DOHH2 (cell line): Measurements from ENCODE around the gene ABHD10.
"Not testable (repeated sequence)": the region's sequence is repeated elsewhere in the genome, so short reads cannot be mapped to it uniquely, and the experiment has no call there.

Experiments
- H3F3A ChIP-seq: fragments of 200-600 bp; sonication (generic), shearing (Covaris generic); 2 replicates; pipeline ENCODE4 v1.6.0; 2016; ENCODE audit warnings: antibody characterized with exemption, mild to moderate bottlenecking; ENCODE audit not compliant: control insufficient read depth, insufficient read depth
- H3K27ac ChIP-seq: fragments of 200-600 bp; sonication (generic); 2 replicates; pipeline ENCODE4 v1.5.1; 2014; ENCODE audit warnings: low read depth, mild to moderate bottlenecking, low read length, moderate library complexity
- H3K27me3 ChIP-seq: fragments of 200-600 bp; sonication (generic); 2 replicates; pipeline ENCODE4 v1.6.1; 2014; ENCODE audit warnings: mild to moderate bottlenecking, low read length, mixed read lengths; ENCODE audit not compliant: control insufficient read depth
- H3K36me3 ChIP-seq: fragments of 200-600 bp; sonication (generic); 2 replicates; pipeline ENCODE4 v1.6.1; 2014; ENCODE audit warnings: mild to moderate bottlenecking, low read length, moderate library complexity, mixed read lengths; ENCODE audit not compliant: control insufficient read depth
- H3K4me1 ChIP-seq: fragments of 200-600 bp; sonication (generic); 2 replicates; pipeline ENCODE4 v1.6.1; 2014; ENCODE audit warnings: mild to moderate bottlenecking, low read length, mixed read lengths; ENCODE audit not compliant: control insufficient read depth
- H3K4me2 ChIP-seq: fragments of 200-600 bp; sonication (generic); 2 replicates; pipeline ENCODE4 v1.6.0; 2014; ENCODE audit warnings: mild to moderate bottlenecking, low read length, moderate library complexity
- H3K4me3 ChIP-seq: fragments of 200-600 bp; sonication (generic); 2 replicates; pipeline ENCODE4 v1.5.1; 2014; ENCODE audit warnings: mild to moderate bottlenecking, low read length, mixed read lengths
- H3K79me2 ChIP-seq: fragments of 200-600 bp; sonication (generic); 2 replicates; pipeline ENCODE4 v1.6.1; 2014; ENCODE audit warnings: mild to moderate bottlenecking, low read length, mixed read lengths; ENCODE audit not compliant: control insufficient read depth
- H3K9me2 ChIP-seq: fragments of 200-600 bp; sonication (generic); replicated peaks from 2 replicates; pipeline ENCODE4 v1.6.1; 2014; ENCODE audit warnings: mild to moderate bottlenecking, low read length, mixed read lengths; ENCODE audit not compliant: control insufficient read depth
- H3K9me3 ChIP-seq: fragments of 200-600 bp; sonication (generic); 2 replicates; pipeline ENCODE4 v1.6.1; 2014; ENCODE audit warnings: antibody characterized with exemption, low read length, mixed read lengths; ENCODE audit not compliant: control insufficient read depth, insufficient read depth
- H4K20me1 ChIP-seq: fragments of 200-600 bp; sonication (generic); 2 replicates; pipeline ENCODE4 v1.6.0; 2014; ENCODE audit warnings: low read depth, mild to moderate bottlenecking, antibody characterized with exemption, low read length, moderate library complexity; ENCODE audit not compliant: control insufficient read depth, insufficient read depth
- CTCF ChIP-seq: fragments of 200-600 bp; sonication (generic); IDR thresholded peaks from one replicate; pipeline ENCODE4 v1.5.1; 2014; ENCODE audit warnings: antibody characterized with exemption, mild to moderate bottlenecking, low read depth, low read length; ENCODE audit not compliant: poor library complexity, severe bottlenecking
- EZH2phosphoT487 ChIP-seq: fragments of 200-600 bp; sonication (generic); IDR thresholded peaks from 2 replicates; pipeline ENCODE4 v1.6.1; 2017; ENCODE audit warnings: borderline replicate concordance, mild to moderate bottlenecking, antibody characterized with exemption, low read length, moderate library complexity, mixed read lengths

The ABHD10 gene

DNA sequence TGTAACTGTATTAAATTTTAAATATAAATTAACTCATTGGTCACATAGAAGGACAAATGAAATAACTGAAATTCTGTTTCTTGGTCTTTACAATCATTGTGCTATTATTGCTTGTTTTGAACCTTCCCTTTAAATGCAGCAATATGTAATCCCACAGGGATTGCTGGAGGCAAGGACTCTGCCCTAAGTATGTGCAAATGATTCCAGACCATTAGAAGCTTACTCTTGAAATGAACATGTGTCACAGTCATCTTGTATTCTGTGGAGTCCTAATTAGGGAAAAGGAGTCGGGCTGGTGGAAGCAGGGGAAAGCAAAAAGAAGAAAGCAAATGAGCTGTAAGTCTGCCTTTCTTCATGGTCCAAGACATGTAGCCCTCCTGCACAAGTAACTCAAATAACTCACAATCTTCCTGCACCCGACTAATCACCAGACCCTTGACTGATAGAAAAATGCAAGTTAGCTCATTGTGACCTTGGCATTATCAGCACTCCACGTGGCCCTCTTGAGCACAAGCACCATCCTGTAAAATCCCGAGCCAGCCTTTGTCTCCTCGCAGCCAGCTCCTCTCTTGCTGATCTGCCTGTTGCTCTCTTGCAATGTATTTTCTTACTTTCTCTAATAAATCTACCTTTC lies 53.4 kb downstream of the ABHD10 start:
- H3K27me3 ChIP-seq = no peaks in the 10 kb centered on the region
- no peaks in the 10 kb centered on the region for H3K4me1 ChIP-seq
- no peaks in the 10 kb centered on the region for H3K36me3 ChIP-seq
- no peak overlapping the region for H3K27ac ChIP-seq
- H3K79me2 ChIP-seq = no peaks in the 10 kb centered on the region
- no peaks in the 10 kb centered on the region for H4K20me1 ChIP-seq
- no peaks in the 10 kb centered on the region for H3K9me3 ChIP-seq
- H3K4me2 ChIP-seq = no peak overlapping the region
- H3K4me3 ChIP-seq = no peak overlapping the region
- H3K9me2 ChIP-seq = no peaks in the 10 kb centered on the region
- TF ChIP-seq CTCF = no peak
- no peaks in the 10 kb centered on the region for H3F3A ChIP-seq

- Histone ChIP-seq H4K20me1 (no peaks in the 10 kb centered on the region), H3K4me2 (no peak within 1 kb of the TSS), H3K27me3 (no peaks in the 10 kb centered on the region), H3K79me2 (no peaks in the 10 kb centered on the region), H3F3A (no peaks in the 10 kb centered on the region), H3K27ac (no peak within 1 kb of the TSS), H3K36me3 (no peaks in the 10 kb centered on the region), H3K4me1 (peaks cover 13% of the 10 kb centered on the region), H3K4me3 (no peak within 1 kb of the TSS), H3K9me2 (no peaks in the 10 kb centered on the region), H3K9me3 (no peaks in the 10 kb centered on the region)
- TF ChIP-seq CTCF (no peak), EZH2phosphoT487 (no peak)
These were observed 55.6 kb downstream of the ABHD10 start, which contains the start of gene TMPRSS7 for GRCh38 chr3:112034436-112034835. Gene TMPRSS7, plus strand, starts transcription at chr3:112034736. Its CDS starts 110 bp downstream, at chr3:112034846.

DNA sequence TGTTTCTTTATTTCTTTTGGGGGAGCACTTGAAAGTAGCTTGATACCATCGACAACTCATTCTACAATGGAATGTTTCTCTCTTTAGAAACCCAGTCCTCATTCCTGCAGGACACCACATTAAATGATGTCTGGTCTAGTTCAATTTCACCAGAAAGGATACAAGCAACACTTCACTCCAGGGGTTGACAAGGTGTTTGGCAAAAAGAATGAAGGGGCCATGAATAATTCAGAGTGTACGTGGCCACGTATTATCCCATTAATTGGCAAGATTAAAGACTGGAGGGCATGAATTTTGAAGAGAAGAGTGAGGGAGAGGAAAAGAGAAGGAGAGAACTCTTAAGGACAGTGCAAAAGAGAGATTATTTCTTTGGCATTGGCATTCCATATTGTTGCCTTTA lies 56.4 kb downstream of the ABHD10 start:
- Histone ChIP-seq H3K4me3 (no peak overlapping the region), H4K20me1 (no peaks in the 10 kb centered on the region), H3K9me3 (no peaks in the 10 kb centered on the region), H3K27me3 (no peaks in the 10 kb centered on the region), H3K27ac (no peak overlapping the region), H3F3A (no peaks in the 10 kb centered on the region), H3K4me1 (peaks cover 17% of the 10 kb centered on the region), H3K4me2 (no peak overlapping the region), H3K36me3 (no peaks in the 10 kb centered on the region), H3K79me2 (no peaks in the 10 kb centered on the region), H3K9me2 (no peaks in the 10 kb centered on the region)
- TF ChIP-seq EZH2phosphoT487 = no peak
- no peak for TF ChIP-seq CTCF

- H3K27ac ChIP-seq, H3K79me2 ChIP-seq, H3K4me3 ChIP-seq, H3K9me2 ChIP-seq, H3K27me3 ChIP-seq, H3F3A ChIP-seq, H3K9me3 ChIP-seq, H3K4me2 ChIP-seq, H4K20me1 ChIP-seq, H3K36me3 ChIP-seq: not testable (repeated sequence)
- H3K4me1 ChIP-seq = peaks cover 17% of the 10 kb centered on the region
These were observed 58.4 kb downstream of the ABHD10 start for GRCh38 chr3:112037194-112037593.
